Measurements from ENCODE around the gene IL36B.

IL36B gene

GRCh38 chr2:113060796-113061195 lies 8.1 kb upstream of the IL36B start:
- Histone ChIP-seq H3K4me3 (ENCODE audit: low read length) (no peak overlapping the region), H3K36me3 (ENCODE audit: insufficient read depth, low read depth, low read length) (no peaks in the 10 kb centered on the region), H3K4me1 (ENCODE audit: insufficient read depth, low read length) (no peaks in the 10 kb centered on the region), H3K27ac (ENCODE audit: low read length) (no peak overlapping the region), H3K9ac (ENCODE audit: low read depth, low read length) (no peak overlapping the region), H3K27me3 (ENCODE audit: insufficient read depth, low read length) (peaks cover 5% of the 10 kb centered on the region; the same call in 1 of the 2 replicates), H3K9me3 (ENCODE audit: insufficient read depth, low read depth, low read length) (peaks cover 17% of the 10 kb centered on the region)

DNA sequence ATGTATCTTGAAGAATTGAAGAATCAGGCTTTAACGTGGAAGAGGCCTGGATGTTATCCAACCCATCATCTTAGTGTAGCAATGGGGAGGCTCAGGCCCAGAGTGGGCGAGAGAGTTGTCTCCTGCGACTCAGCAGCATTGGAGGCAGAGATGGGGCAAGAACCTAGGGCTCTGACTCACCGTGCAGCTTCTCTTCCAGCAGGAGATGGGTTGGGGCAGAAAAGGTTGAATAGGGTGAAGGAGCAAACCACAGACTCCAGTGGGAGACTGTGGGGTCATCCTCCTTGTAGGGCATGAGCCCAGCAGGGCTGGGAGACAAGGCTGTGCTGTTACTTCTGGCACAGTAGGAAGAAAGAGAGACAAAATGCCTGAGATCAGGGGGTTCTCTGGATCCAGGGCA lies 7.7 kb upstream of the IL36B start:
- H3K36me3 ChIP-seq (ENCODE audit: insufficient read depth, low read depth, low read length) = no peaks in the 10 kb centered on the region
- no peak overlapping the region for H3K9ac ChIP-seq (ENCODE audit: low read depth, low read length)
- no peak overlapping the region for H3K4me3 ChIP-seq (ENCODE audit: low read length)
- H3K9me3 ChIP-seq (ENCODE audit: insufficient read depth, low read depth, low read length) = peaks cover 18% of the 10 kb centered on the region
- H3K27me3 ChIP-seq (ENCODE audit: insufficient read depth, low read length) = peaks cover 5% of the 10 kb centered on the region; the same call in 1 of the 2 replicates
- no peaks in the 10 kb centered on the region for H3K4me1 ChIP-seq (ENCODE audit: insufficient read depth, low read length)
- no peak overlapping the region for H3K27ac ChIP-seq (ENCODE audit: low read length)

DNA sequence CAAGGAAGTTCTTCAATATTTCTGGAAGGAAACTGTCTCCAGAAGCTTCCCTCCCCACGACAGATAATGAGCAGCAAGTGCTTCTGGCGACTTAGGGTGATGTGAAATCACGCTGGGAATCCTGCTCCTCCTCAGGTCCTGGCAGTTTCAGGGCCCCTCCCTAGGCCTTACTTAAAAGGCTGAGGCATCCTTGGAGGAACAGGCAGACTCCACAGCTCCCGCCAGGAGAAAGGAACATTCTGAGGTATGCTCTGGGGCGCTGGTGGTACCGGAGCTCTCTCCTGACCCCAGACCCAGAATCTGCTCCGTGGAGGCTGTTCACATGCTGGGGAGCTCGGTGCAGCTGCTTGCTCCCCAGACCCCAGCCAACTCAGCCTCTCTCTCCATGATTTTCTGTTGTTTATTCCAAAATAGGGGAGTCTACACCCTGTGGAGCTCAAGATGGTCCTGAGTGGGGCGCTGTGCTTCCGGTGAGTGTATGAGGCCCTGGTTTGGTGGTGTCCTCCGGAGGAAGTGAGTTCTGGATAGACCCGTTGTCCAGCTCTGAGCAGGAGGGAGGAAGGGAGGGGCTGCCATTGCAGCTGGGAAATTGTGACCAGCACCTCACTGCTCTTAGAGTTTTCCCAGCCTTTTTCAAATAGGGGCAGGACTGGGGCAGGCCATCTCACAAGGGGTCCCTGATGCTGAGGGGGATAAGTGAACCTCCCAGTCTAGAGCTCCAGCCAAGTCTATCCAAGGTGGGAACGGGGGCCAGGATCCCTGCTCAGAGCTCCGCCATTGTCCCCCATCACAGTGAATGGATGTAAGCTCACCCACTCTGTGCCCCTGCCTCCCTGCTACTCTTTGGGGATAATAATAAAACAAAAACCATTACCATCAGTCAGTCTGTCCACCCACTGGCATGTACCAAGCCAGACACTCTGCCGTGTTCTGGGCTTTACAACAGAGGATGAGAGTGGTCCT lies 6.6 kb upstream of the IL36B start, which contains the start of gene IL36RN:
IL36RN (plus strand) TSS at position 201 of the 963 bp plus-strand sequence; CDS start at position 442, 241 bp downstream.
- Histone ChIP-seq H3K9ac (ENCODE audit: low read depth, low read length) (no peak within 1 kb of the TSS), H3K27ac (ENCODE audit: low read length) (no peak within 1 kb of the TSS), H3K9me3 (ENCODE audit: insufficient read depth, low read depth, low read length) (peaks cover 22% of the 10 kb centered on the region), H3K4me1 (ENCODE audit: insufficient read depth, low read length) (no peaks in the 10 kb centered on the region), H3K4me3 (ENCODE audit: low read length) (no peak within 1 kb of the TSS), H3K36me3 (ENCODE audit: insufficient read depth, low read depth, low read length) (no peaks in the 10 kb centered on the region), H3K27me3 (ENCODE audit: insufficient read depth, low read length) (peaks cover 5% of the 10 kb centered on the region; the same call in 1 of the 2 replicates)

DNA sequence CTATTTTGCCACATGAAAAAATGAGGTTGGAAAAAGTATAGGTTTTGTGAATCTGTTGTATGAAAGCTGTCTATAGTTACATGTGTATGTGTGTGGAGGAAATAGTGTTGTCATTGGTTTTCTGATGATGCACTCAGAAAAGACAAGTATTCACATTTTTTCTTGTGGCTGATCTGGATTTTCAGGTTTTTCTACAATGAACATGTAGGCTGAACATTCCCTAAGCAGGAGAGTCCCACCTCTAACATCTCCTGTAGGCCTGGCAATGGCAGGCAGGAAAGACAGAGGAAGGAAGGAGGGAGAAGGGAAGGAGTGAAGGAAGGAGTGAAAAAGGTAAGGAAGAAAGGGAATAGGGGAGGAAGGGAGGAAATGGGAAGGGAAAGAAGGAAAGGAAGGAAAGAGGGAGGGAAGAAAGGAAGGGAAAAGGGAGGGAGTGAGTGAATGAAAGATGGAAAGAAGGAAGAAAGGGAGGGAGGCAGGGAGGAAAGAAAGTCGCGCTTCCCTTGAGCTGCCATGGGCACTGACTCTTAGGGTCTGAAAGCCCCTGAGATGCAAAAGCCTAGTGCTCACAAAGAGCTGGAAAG lies 5.8 kb upstream of the IL36B start:
- no peak overlapping the region for H3K27ac ChIP-seq (ENCODE audit: low read length)
- H3K4me1 ChIP-seq (ENCODE audit: insufficient read depth, low read length) = no peaks in the 10 kb centered on the region
- no peak overlapping the region for H3K9ac ChIP-seq (ENCODE audit: low read depth, low read length)
- peaks cover under 1% of the 10 kb centered on the region; the same call in 1 of the 2 replicates for H3K27me3 ChIP-seq (ENCODE audit: insufficient read depth, low read length)
- H3K36me3 ChIP-seq (ENCODE audit: insufficient read depth, low read depth, low read length) = no peaks in the 10 kb centered on the region
- H3K4me3 ChIP-seq (ENCODE audit: low read length) = no peak overlapping the region
- H3K9me3 ChIP-seq (ENCODE audit: insufficient read depth, low read depth, low read length) = peaks cover 28% of the 10 kb centered on the region

DNA sequence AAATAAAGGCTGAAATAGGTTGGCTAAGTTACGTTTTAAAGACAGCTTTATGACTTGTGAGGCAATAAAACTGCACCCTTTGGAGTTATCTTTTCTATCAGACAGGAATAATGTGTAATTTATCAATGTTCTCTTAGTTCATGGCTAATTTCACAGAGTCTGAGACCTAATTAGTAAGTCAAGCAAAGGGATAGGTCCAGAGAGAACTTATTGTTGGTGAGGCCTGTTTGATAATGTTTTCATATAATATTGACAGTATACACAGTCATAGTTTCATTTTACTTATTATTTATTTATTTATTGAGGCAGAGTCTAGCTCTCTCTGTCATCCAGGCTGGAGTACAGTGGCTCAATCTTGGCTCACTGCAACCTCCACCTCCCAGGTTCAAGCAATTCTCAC lies 4.5 kb upstream of the IL36B start:
- H3K9me3 ChIP-seq (ENCODE audit: insufficient read depth, low read depth, low read length) = peaks cover 36% of the 10 kb centered on the region
- no peak overlapping the region for H3K9ac ChIP-seq (ENCODE audit: low read depth, low read length)
- no peaks in the 10 kb centered on the region for H3K4me1 ChIP-seq (ENCODE audit: insufficient read depth, low read length)
- no peak overlapping the region for H3K4me3 ChIP-seq (ENCODE audit: low read length)
- no peak overlapping the region for H3K27ac ChIP-seq (ENCODE audit: low read length)
- H3K27me3 ChIP-seq (ENCODE audit: insufficient read depth, low read length) = no peaks in the 10 kb centered on the region; the same call in 1 of the 2 replicates
- H3K36me3 ChIP-seq (ENCODE audit: insufficient read depth, low read depth, low read length) = no peaks in the 10 kb centered on the region

GRCh38 chr2:113056521-113056920 lies 3.9 kb upstream of the IL36B start:
- Histone ChIP-seq H3K36me3 (ENCODE audit: insufficient read depth, low read depth, low read length) (no peaks in the 10 kb centered on the region), H3K4me1 (ENCODE audit: insufficient read depth, low read length) (no peaks in the 10 kb centered on the region), H3K27me3 (ENCODE audit: insufficient read depth, low read length) (no peaks in the 10 kb centered on the region; the same call in 1 of the 2 replicates), H3K9me3 (ENCODE audit: insufficient read depth, low read depth, low read length) (peaks cover 36% of the 10 kb centered on the region), H3K9ac (ENCODE audit: low read depth, low read length) (no peak overlapping the region), H3K27ac (ENCODE audit: low read length) (no peak overlapping the region), H3K4me3 (ENCODE audit: low read length) (no peak overlapping the region)

- Histone ChIP-seq H3K36me3 (ENCODE audit: insufficient read depth, low read depth, low read length) (no peaks in the 10 kb centered on the region), H3K9me3 (ENCODE audit: insufficient read depth, low read depth, low read length) (peaks cover 42% of the 10 kb centered on the region), H3K9ac (ENCODE audit: low read depth, low read length) (no peak overlapping the region), H3K4me1 (ENCODE audit: insufficient read depth, low read length) (no peaks in the 10 kb centered on the region), H3K27me3 (ENCODE audit: insufficient read depth, low read length) (no peaks in the 10 kb centered on the region; the same call in 1 of the 2 replicates), H3K4me3 (ENCODE audit: low read length) (no peak overlapping the region), H3K27ac (ENCODE audit: low read length) (no peak overlapping the region)
Measured at GRCh38 chr2:113054066-113054465, 1.4 kb upstream of the IL36B start.

DNA sequence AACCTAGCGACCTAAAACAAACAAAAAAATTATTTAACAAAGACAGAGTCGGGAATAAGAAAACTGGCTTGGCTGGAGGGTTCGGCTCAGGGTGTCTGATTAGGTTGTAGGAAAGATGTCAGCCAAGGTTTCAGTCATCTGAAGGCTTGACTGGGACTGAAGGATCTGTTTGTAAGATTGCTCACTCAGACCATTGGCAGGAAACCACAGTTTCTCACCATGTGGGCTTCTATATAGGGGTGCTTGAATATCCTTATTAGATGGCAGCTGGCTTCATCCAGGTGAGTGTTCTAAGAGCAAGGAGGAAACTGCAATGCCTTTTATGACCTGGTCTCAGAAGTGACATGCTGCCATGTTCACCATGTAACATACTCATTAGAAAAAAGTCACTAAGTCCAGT lies 999 bp upstream of the IL36B start:
- Histone ChIP-seq H3K4me3 (ENCODE audit: low read length) (no peak overlapping the region), H3K4me1 (ENCODE audit: insufficient read depth, low read length) (no peaks in the 10 kb centered on the region), H3K9ac (ENCODE audit: low read depth, low read length) (no peak overlapping the region), H3K27ac (ENCODE audit: low read length) (no peak overlapping the region), H3K9me3 (ENCODE audit: insufficient read depth, low read depth, low read length) (peaks cover 42% of the 10 kb centered on the region), H3K27me3 (ENCODE audit: insufficient read depth, low read length) (no peaks in the 10 kb centered on the region; the same call in 1 of the 2 replicates), H3K36me3 (ENCODE audit: insufficient read depth, low read depth, low read length) (no peaks in the 10 kb centered on the region)

DNA sequence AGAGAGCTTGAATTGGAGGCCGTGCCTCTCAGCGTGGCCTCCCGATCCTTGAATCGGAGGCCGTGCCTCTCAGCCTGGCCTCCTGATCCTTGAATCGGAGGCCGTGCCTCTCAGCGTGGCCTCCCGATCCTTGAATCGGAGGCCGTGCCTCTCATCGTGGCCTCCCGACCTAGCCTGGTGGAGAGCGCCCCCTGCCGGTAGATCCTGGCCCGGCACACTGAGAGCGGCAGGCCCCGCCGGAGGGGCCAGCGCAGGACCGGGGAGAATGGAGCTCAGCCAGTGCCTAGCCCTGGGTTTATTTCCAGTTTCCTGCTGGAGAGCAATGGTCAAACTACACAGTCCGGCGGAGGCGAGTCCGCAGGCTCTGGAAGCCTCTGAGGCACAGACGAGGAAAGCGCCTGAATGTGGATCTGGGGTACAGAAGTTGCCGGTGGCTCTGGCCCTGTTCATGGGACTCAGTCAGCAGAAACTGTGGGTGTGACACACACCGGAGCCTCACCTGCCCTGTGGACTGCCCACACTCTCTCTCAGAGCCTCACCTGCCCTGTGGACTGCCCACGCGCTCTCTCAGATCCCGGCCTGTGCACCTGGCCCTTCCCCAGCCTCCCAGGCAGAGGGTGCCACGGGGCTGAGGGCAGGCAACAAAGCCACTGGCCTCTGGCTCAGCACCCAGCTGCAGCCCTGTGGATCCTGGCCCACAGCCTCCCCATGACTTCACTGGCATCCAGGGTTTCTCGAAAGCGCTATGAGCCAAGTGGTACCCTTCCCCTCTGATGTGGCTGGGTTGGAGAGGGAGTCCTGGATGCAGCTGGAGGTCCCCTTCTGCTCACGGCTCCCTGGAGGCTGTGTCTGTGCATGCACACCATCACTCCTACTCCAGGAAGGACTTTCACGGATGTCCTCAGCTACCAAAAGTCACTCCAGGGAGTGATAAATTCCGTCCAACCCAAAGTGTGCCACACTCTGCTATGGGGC lies 1.5 kb downstream of the IL36B start:
- H3K4me1 ChIP-seq (ENCODE audit: insufficient read depth, low read length) = no peaks in the 10 kb centered on the region
- H3K27ac ChIP-seq (ENCODE audit: low read length) = no peak overlapping the region
- H3K4me3 ChIP-seq (ENCODE audit: low read length) = no peak overlapping the region
- no peaks in the 10 kb centered on the region for H3K36me3 ChIP-seq (ENCODE audit: insufficient read depth, low read depth, low read length)
- peaks cover 41% of the 10 kb centered on the region for H3K9me3 ChIP-seq (ENCODE audit: insufficient read depth, low read depth, low read length)
- H3K27me3 ChIP-seq (ENCODE audit: insufficient read depth, low read length) = no peaks in the 10 kb centered on the region
- no peak overlapping the region for H3K9ac ChIP-seq (ENCODE audit: low read depth, low read length)

DNA sequence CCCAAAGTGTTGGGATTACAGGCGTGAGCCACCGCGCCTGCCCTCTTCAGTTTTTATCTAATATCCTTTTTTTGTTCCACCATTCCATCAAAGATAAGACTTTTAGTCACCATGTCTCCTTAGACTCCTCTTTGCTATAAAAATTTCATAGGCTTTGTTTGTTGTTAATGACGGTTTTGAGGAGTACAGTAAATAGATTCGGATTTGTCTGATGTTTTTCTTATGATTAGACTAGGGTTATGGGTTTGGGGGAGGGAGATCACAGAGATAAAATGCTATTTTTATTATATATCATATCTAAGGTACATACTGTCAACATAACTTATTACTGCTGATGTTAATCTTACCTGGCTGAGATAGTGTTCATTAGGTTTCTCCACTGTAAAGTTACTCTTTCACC lies 6.2 kb downstream of the IL36B start:
- no peaks in the 10 kb centered on the region for H3K27me3 ChIP-seq (ENCODE audit: insufficient read depth, low read length)
- H3K36me3 ChIP-seq (ENCODE audit: insufficient read depth, low read depth, low read length) = no peaks in the 10 kb centered on the region
- no peak overlapping the region for H3K27ac ChIP-seq (ENCODE audit: low read length)
- no peaks in the 10 kb centered on the region for H3K4me1 ChIP-seq (ENCODE audit: insufficient read depth, low read length)
- no peak overlapping the region for H3K4me3 ChIP-seq (ENCODE audit: low read length)
- no peak overlapping the region for H3K9ac ChIP-seq (ENCODE audit: low read depth, low read length)
- H3K9me3 ChIP-seq (ENCODE audit: insufficient read depth, low read depth, low read length) = peaks cover 11% of the 10 kb centered on the region; the same call in 1 of the 2 replicates

DNA sequence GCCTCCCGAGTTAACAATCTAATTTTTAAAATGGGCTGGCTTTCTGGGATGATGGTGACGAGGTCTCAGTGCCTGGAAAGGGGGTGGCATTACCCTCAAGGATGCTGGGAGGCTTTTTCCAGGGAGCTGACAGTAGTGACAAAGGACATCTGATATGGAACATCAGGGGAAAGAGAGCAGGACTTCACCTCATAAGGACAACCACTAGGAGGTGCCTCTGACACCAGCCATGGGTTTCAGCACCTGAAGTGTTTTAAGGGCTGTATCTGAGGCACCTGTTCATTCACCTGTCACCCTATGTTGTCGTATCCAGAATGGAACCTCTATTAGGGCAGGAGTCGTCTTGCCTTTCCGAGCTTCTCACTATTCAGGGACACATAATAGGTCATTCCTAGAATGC lies 10.8 kb downstream of the IL36B start:
- H3K4me1 ChIP-seq (ENCODE audit: insufficient read depth, low read length) = no peaks in the 10 kb centered on the region
- no peaks in the 10 kb centered on the region for H3K36me3 ChIP-seq (ENCODE audit: insufficient read depth, low read depth, low read length)
- H3K9ac ChIP-seq (ENCODE audit: low read depth, low read length) = no peak overlapping the region
- peaks cover under 1% of the 10 kb centered on the region for H3K9me3 ChIP-seq (ENCODE audit: insufficient read depth, low read depth, low read length)
- no peak overlapping the region for H3K27ac ChIP-seq (ENCODE audit: low read length)
- no peaks in the 10 kb centered on the region for H3K27me3 ChIP-seq (ENCODE audit: insufficient read depth, low read length)
- H3K4me3 ChIP-seq (ENCODE audit: low read length) = no peak overlapping the region
